ENCODE measurements around the gene DPF1. TPM values are rescaled to one million over a fixed set of nuclear protein-coding genes. Genes with fewer than 3 reads are reported as not detected.

Gene DPF1
- total and polyA plus RNA-seq, 10 of the 15 experiments (the other 5 are each of a cell fraction or from before 2014, with no cell fraction given): 0.11 to 4.3 (median 2.4) TPM

DNA sequence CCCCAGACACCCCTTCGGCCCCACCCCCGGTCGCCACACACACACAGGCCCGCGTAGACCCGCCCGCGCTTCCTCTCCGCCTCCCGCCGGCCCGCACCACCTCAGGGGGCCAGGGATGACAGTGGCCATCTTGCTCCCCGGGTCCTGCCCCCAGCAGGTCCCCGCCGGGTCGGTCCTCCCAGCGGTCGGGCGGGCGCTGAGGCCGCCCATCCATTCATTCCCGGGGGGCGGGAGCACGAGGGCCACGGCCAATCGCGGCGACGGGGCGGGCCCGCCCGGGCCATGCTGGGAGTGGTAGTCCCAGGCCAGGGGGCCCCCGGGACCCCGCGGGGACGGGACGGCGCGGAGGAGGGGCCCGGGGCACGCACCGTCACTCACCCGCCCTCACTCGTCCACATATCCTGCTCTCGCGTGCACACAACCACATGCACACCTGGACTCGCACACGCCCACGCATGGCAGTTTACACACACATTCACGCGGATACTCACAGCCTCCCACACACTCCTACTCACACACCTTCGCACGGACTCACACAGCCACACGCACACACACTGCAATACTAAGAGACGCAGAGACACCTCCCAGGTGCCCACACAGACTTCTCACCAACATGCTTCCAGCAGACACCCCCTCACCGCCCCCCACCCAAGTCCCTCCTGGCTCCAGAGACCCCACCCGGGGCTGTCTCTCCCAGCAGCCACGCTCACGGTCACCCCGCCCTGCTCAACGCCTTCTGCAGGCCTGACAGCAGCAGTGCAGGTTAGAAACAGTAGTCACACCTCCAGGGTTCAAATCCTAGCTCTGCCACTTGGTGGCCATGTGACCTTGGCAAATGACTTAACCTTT is at the start of gene DPF1 (continued):
- no peak for TF ChIP-seq STAT1 (conservative IDR thresholded peaks at IDR 0.05)
- TF ChIP-seq SREBF1 (IDR thresholded peaks at IDR 0.05; ENCODE audit: low read length): no peak
- TF ChIP-seq, protein P1, sequence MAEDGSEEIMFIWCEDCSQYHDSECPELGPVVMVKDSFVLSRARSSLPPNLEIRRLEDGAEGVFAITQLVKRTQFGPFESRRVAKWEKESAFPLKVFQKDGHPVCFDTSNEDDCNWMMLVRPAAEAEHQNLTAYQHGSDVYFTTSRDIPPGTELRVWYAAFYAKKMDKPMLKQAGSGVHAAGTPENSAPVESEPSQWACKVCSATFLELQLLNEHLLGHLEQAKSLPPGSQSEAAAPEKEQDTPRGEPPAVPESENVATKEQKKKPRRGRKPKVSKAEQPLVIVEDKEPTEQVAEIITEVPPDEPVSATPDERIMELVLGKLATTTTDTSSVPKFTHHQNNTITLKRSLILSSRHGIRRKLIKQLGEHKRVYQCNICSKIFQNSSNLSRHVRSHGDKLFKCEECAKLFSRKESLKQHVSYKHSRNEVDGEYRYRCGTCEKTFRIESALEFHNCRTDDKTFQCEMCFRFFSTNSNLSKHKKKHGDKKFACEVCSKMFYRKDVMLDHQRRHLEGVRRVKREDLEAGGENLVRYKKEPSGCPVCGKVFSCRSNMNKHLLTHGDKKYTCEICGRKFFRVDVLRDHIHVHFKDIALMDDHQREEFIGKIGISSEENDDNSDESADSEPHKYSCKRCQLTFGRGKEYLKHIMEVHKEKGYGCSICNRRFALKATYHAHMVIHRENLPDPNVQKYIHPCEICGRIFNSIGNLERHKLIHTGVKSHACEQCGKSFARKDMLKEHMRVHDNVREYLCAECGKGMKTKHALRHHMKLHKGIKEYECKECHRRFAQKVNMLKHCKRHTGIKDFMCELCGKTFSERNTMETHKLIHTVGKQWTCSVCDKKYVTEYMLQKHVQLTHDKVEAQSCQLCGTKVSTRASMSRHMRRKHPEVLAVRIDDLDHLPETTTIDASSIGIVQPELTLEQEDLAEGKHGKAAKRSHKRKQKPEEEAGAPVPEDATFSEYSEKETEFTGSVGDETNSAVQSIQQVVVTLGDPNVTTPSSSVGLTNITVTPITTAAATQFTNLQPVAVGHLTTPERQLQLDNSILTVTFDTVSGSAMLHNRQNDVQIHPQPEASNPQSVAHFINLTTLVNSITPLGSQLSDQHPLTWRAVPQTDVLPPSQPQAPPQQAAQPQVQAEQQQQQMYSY (CRISPR knock-in tag; IDR thresholded peaks at IDR 0.05): no peak
- TF ChIP-seq, protein P2, sequence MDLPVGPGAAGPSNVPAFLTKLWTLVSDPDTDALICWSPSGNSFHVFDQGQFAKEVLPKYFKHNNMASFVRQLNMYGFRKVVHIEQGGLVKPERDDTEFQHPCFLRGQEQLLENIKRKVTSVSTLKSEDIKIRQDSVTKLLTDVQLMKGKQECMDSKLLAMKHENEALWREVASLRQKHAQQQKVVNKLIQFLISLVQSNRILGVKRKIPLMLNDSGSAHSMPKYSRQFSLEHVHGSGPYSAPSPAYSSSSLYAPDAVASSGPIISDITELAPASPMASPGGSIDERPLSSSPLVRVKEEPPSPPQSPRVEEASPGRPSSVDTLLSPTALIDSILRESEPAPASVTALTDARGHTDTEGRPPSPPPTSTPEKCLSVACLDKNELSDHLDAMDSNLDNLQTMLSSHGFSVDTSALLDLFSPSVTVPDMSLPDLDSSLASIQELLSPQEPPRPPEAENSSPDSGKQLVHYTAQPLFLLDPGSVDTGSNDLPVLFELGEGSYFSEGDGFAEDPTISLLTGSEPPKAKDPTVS (IDR thresholded peaks at IDR 0.05; ENCODE audit: low read depth, low read length): no peak
- TF ChIP-seq MEF2B (IDR thresholded peaks at IDR 0.05; ENCODE audit: partially characterized antibody, poor library complexity, severe bottlenecking): peak; percentile 37
- peak; percentile 66 for TF ChIP-seq BACH1 (IDR thresholded peaks at IDR 0.05; ENCODE audit: borderline replicate concordance)
- TF ChIP-seq YY1 (IDR thresholded peaks at IDR 0.05; ENCODE audit: low read depth, low read length): peak; percentile 85
- peak; percentile 60; the same call in 1 of the 2 replicates for TF ChIP-seq RAD51 (IDR thresholded peaks at IDR 0.05)
- no peak; a peak in 1 of 4 replicates for TF ChIP-seq IKZF2 (IDR thresholded peaks at IDR 0.05)
- TF ChIP-seq, protein P3, sequence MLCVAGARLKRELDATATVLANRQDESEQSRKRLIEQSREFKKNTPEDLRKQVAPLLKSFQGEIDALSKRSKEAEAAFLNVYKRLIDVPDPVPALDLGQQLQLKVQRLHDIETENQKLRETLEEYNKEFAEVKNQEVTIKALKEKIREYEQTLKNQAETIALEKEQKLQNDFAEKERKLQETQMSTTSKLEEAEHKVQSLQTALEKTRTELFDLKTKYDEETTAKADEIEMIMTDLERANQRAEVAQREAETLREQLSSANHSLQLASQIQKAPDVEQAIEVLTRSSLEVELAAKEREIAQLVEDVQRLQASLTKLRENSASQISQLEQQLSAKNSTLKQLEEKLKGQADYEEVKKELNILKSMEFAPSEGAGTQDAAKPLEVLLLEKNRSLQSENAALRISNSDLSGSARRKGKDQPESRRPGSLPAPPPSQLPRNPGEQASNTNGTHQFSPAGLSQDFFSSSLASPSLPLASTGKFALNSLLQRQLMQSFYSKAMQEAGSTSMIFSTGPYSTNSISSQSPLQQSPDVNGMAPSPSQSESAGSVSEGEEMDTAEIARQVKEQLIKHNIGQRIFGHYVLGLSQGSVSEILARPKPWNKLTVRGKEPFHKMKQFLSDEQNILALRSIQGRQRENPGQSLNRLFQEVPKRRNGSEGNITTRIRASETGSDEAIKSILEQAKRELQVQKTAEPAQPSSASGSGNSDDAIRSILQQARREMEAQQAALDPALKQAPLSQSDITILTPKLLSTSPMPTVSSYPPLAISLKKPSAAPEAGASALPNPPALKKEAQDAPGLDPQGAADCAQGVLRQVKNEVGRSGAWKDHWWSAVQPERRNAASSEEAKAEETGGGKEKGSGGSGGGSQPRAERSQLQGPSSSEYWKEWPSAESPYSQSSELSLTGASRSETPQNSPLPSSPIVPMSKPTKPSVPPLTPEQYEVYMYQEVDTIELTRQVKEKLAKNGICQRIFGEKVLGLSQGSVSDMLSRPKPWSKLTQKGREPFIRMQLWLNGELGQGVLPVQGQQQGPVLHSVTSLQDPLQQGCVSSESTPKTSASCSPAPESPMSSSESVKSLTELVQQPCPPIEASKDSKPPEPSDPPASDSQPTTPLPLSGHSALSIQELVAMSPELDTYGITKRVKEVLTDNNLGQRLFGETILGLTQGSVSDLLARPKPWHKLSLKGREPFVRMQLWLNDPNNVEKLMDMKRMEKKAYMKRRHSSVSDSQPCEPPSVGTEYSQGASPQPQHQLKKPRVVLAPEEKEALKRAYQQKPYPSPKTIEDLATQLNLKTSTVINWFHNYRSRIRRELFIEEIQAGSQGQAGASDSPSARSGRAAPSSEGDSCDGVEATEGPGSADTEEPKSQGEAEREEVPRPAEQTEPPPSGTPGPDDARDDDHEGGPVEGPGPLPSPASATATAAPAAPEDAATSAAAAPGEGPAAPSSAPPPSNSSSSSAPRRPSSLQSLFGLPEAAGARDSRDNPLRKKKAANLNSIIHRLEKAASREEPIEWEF (IDR thresholded peaks at IDR 0.05; ENCODE audit: insufficient replicate concordance, low read depth, low read length): no peak
- TF ChIP-seq ZNF207 (IDR thresholded peaks at IDR 0.05; ENCODE audit: borderline replicate concordance): no peak
- no peak for TF ChIP-seq ESRRA (IDR thresholded peaks at IDR 0.05; ENCODE audit: low read length)
- TF ChIP-seq GATAD2B (conservative IDR thresholded peaks at IDR 0.05; ENCODE audit: low read depth): peak; percentile 76
- TF ChIP-seq ATF7 (IDR thresholded peaks at IDR 0.05; ENCODE audit: low read depth): peak; percentile 80; the same call in 1 of the 2 replicates
